Neural crest cell (in vitro differentiated cells): Measurements from ENCODE around the gene PA2G4. TPM values are rescaled to one million over a fixed set of nuclear protein-coding genes. Genes with fewer than 3 reads are reported as not detected.
"Not testable (repeated sequence)": the region's sequence is repeated elsewhere in the genome, so short reads cannot be mapped to it uniquely, and the experiment has no call there.

Experiments
- DNase-seq: peaks from one replicate; pipeline ENCODE4 v3.0.0; 2021; ENCODE audit warnings: low read depth, mixed read lengths, low spot score
- H3K27ac Mint-ChIP-seq: one replicate; pipeline ENCODE4 v1.8.0; 2021; ENCODE audit warnings: mild to moderate bottlenecking, mixed read lengths; ENCODE audit not compliant: unreplicated experiment
- H3K27me3 Mint-ChIP-seq: 2 replicates; pipeline ENCODE4 v1.8.0; 2021; ENCODE audit warnings: low read depth, mild to moderate bottlenecking, mixed read lengths
- H3K36me3 Mint-ChIP-seq: 2 replicates; pipeline ENCODE4 v1.8.0; 2021; ENCODE audit warnings: low read depth, mild to moderate bottlenecking, mixed read lengths
- H3K4me1 Mint-ChIP-seq: 2 replicates; pipeline ENCODE4 v1.8.0; 2021; ENCODE audit warnings: mixed read lengths
- H3K4me3 Mint-ChIP-seq: one replicate; pipeline ENCODE4 v1.8.0; 2021; ENCODE audit warnings: mild to moderate bottlenecking, mixed read lengths
- H3K9me3 Mint-ChIP-seq: 2 replicates; pipeline ENCODE4 v1.8.0; 2021; ENCODE audit warnings: mixed read lengths
- CTCF ChIP-seq: fragments of 200-600 bp; sonication (generic); conservative IDR thresholded peaks from 2 replicates; pipeline ENCODE4 v1.5.0; 2021; ENCODE audit warnings: antibody characterized with exemption, mild to moderate bottlenecking
- total RNA-seq: library from RNA; stranded (reverse); gene quantifications from 2 replicates; pipeline ENCODE4 v1.2.1, GENCODE V29; 2021

PA2G4 gene
- total RNA-seq, 1 donor from 2014 or later = 201 TPM

GRCh38 chr12:56107242-56107641 lies 2.9 kb downstream of the PA2G4 start:
- H3K36me3 Mint-ChIP-seq = peaks cover 20% of the 10 kb centered on the region
- H3K4me1 Mint-ChIP-seq = peaks cover 37% of the 10 kb centered on the region
- no peak overlapping the region for H3K27ac Mint-ChIP-seq
- H3K4me3 Mint-ChIP-seq = peak overlapping the region; percentile 54
- H3K27me3 Mint-ChIP-seq = no peaks in the 10 kb centered on the region
- no peaks in the 10 kb centered on the region for H3K9me3 Mint-ChIP-seq
- DNase-seq = no peak
- no peak for TF ChIP-seq CTCF

- no peak for TF ChIP-seq CTCF
- peaks cover 18% of the 10 kb centered on the region for H3K4me1 Mint-ChIP-seq
- DNase-seq = no peak
- H3K9me3 Mint-ChIP-seq = no peaks in the 10 kb centered on the region
- no peak overlapping the region for H3K27ac Mint-ChIP-seq
- peaks cover 31% of the 10 kb centered on the region for H3K36me3 Mint-ChIP-seq
- H3K4me3 Mint-ChIP-seq = peak overlapping the region; percentile 47
- no peaks in the 10 kb centered on the region for H3K27me3 Mint-ChIP-seq
Observed at GRCh38 chr12:56110571-56110970, 6.2 kb downstream of the PA2G4 start.

GRCh38 chr12:56114084-56114483 lies 9.7 kb downstream of the PA2G4 start:
- Mint-ChIP-seq H3K4me3 (peak overlapping the region; percentile 73), H3K9me3 (no peaks in the 10 kb centered on the region), H3K27me3 (peaks cover 9% of the 10 kb centered on the region), H3K4me1 (peaks cover 24% of the 10 kb centered on the region), H3K27ac (no peak overlapping the region), H3K36me3 (peaks cover 37% of the 10 kb centered on the region)
- no peak for DNase-seq
- no peak for TF ChIP-seq CTCF

- Mint-ChIP-seq H3K4me1 (peaks cover 31% of the 10 kb centered on the region), H3K36me3 (peaks cover 32% of the 10 kb centered on the region), H3K27ac (peak overlapping the region; percentile 100), H3K27me3 (peaks cover 11% of the 10 kb centered on the region), H3K4me3 (peak overlapping the region; percentile 97), H3K9me3 (no peaks in the 10 kb centered on the region)
- no peak for TF ChIP-seq CTCF
- DNase-seq = no peak
Observed at GRCh38 chr12:56115329-56115728, 11.0 kb downstream of the PA2G4 start.

- DNase-seq = peak; percentile 91
- Mint-ChIP-seq H3K36me3 (peaks cover 24% of the 10 kb centered on the region), H3K27me3 (peaks cover 11% of the 10 kb centered on the region), H3K9me3 (no peaks in the 10 kb centered on the region), H3K27ac (peak within 1 kb of the TSS; percentile 100), H3K4me1 (peaks cover 31% of the 10 kb centered on the region), H3K4me3 (peak within 1 kb of the TSS; percentile 97)
- TF ChIP-seq CTCF = no peak
Observed at GRCh38 chr12:56116267-56117081, 12.1 kb downstream of the PA2G4 start, which contains the start of gene RPL41. Gene RPL41 (plus strand): TSS chr12:56116633.

GRCh38 chr12:56117082-56117706 lies 12.8 kb downstream of the PA2G4 start:
- Mint-ChIP-seq H3K36me3 (peaks cover 22% of the 10 kb centered on the region), H3K4me1 (peaks cover 31% of the 10 kb centered on the region), H3K4me3 (peak overlapping the region; percentile 97), H3K27ac (peak overlapping the region; percentile 100), H3K27me3 (peaks cover 11% of the 10 kb centered on the region)
- DNase-seq, H3K9me3 Mint-ChIP-seq: not testable (repeated sequence)
